Large intestine (tissue), 3 donors: Measurements from ENCODE around the gene ENPP7. TPM values are rescaled to one million over a fixed set of nuclear protein-coding genes. Genes with fewer than 3 reads are reported as not detected.

Experiments
- DNase-seq, 2 donors: peaks; one replicate each; pipeline versions ENCODE4 v3.0.0 to v3.0.0-alpha.2; 2013
- H3K27ac ChIP-seq: one replicate; pipeline ENCODE4 v1.5.1; 2013; ENCODE audit warnings: low read length
- H3K27me3 ChIP-seq: 2 replicates; pipeline ENCODE4 v1.6.1; 2013; ENCODE audit warnings: low read length; ENCODE audit not compliant: control insufficient read depth, insufficient read depth
- H3K36me3 ChIP-seq: 2 replicates; pipeline ENCODE4 v1.6.1; 2013; ENCODE audit warnings: low read length; ENCODE audit not compliant: control insufficient read depth, insufficient read depth
- H3K4me1 ChIP-seq: one replicate; pipeline ENCODE4 v1.6.1; 2013; ENCODE audit warnings: low read length; ENCODE audit not compliant: control insufficient read depth, insufficient read depth
- H3K4me3 ChIP-seq: one replicate; pipeline ENCODE4 v1.5.1; 2013; ENCODE audit warnings: low read length
- H3K9me3 ChIP-seq: one replicate; pipeline ENCODE4 v1.6.1; 2013; ENCODE audit warnings: mild to moderate bottlenecking, low read depth, low read length, moderate library complexity; ENCODE audit not compliant: control insufficient read depth
- WGBS: methylation state at CpG from one replicate; pipeline ENCODE4 v1.1.5; 2013; ENCODE audit warnings: low lambda C conversion rate; ENCODE audit not compliant: insufficient coverage; 5-methylcytosine and 5-hydroxymethylcytosine counted together
- polyA plus RNA-seq: library from polyadenylated mRNA; unstranded; fragments of 120-200 nt; gene quantifications from one replicate; pipeline ENCODE4 v1.2.1, GENCODE V29; 2013

ENPP7 gene
- polyA plus RNA-seq, 1 donor: 136 TPM

DNA sequence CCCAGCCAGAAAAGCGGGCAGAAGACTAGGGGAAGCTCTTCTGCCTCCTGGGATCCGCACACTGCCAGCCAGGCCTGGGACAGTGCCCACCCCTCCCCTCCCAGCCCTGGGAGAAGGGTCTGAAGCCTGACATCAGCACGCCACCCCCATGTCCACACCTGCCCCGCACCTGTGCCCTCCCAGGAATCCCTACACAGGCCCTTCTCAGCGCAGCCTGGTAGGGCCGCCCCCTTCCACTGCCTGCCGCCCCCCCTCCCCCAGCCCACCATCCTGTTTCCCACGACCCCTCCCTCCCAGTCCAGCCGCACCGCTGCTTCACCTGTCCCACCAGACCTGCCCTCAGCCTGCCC is 10.6 kb downstream of the ENPP7 start:
- no CpG with 5 or more reads among the region's 10 CpGs for WGBS
- Histone ChIP-seq H3K27ac (peak overlapping the region; percentile 96), H3K36me3 (peaks cover 16% of the 10 kb centered on the region), H3K4me3 (peak overlapping the region; percentile 57), H3K4me1 (peaks cover 59% of the 10 kb centered on the region), H3K27me3 (peaks cover 2% of the 10 kb centered on the region), H3K9me3 (peaks cover 6% of the 10 kb centered on the region)
- DNase-seq: peak in 1 of 2 donors; percentile 34

DNA sequence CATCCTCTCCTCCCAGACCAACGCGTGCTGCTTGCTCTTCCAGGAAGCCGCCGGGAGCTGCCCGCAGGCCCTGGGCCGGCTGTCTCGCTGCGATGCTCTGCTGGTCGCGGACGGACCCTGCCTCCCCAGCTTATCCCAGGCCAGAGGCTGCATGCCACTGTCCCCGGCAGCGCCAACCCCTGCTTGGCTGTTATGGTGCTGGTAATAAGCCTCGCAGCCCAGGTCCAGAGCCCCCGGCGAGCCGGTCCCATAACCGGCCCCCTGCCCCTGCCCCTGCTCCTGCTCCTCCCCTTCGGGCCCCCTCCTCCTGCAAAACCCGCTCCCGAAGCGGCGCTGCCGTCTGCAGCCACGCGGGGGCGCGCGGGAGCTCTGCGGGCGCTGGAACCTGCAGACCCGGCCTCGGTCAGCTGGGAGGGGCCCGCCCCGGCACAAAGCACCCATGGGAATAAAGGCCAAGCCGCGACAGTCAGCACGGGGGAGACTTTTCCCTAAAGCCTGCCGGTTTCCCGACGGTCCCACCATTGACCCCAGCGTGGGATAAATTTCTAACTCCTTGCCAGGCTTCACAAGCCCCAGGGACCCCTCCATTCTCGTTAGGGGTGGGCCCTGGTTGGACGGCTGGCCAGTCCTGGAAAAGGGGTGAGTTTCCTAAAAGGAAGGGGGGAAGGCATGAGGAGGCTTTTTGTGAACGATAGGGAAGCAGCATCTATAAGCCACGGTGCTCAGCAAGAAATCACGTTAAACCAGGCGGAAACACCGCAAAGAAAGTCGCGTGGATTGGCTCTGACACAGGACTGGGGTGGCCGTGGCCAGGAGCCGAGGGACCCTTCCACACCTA is 11.2 kb downstream of the ENPP7 start:
- H3K27me3 ChIP-seq: peaks cover 8% of the 10 kb centered on the region
- H3K9me3 ChIP-seq: peaks cover 5% of the 10 kb centered on the region
- no CpG with 5 or more reads among the region's 53 CpGs for WGBS
- H3K36me3 ChIP-seq: peaks cover 12% of the 10 kb centered on the region
- peak overlapping the region; percentile 96 for H3K27ac ChIP-seq
- H3K4me3 ChIP-seq: peak overlapping the region; percentile 57
- peaks cover 62% of the 10 kb centered on the region for H3K4me1 ChIP-seq
- DNase-seq: peak; percentile 87 to 90

DNA sequence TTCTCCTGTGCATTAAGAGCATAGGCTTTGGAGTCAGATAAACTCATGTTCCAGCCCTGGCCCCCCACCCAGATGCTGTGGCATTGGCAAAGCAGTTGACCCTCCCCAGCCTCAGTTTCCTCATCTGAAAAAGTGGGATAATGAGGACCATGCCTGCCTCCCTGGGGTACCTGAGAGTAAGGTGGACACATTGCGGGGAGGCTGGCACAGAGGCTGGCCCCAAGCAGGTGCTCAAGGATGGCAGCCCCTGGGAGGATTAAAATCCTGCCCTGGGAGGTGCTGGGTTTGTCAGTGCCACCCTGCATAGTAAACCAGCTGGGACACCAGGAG is 11.8 kb downstream of the ENPP7 start:
- peak overlapping the region; percentile 96 for H3K27ac ChIP-seq
- no peak for DNase-seq
- H3K4me1 ChIP-seq: peaks cover 62% of the 10 kb centered on the region
- peaks cover 6% of the 10 kb centered on the region for H3K36me3 ChIP-seq
- peak overlapping the region; percentile 57 for H3K4me3 ChIP-seq
- peaks cover 4% of the 10 kb centered on the region for H3K9me3 ChIP-seq
- peaks cover 14% of the 10 kb centered on the region for H3K27me3 ChIP-seq
- WGBS: no CpG with 5 or more reads among the region's 1 CpG

DNA sequence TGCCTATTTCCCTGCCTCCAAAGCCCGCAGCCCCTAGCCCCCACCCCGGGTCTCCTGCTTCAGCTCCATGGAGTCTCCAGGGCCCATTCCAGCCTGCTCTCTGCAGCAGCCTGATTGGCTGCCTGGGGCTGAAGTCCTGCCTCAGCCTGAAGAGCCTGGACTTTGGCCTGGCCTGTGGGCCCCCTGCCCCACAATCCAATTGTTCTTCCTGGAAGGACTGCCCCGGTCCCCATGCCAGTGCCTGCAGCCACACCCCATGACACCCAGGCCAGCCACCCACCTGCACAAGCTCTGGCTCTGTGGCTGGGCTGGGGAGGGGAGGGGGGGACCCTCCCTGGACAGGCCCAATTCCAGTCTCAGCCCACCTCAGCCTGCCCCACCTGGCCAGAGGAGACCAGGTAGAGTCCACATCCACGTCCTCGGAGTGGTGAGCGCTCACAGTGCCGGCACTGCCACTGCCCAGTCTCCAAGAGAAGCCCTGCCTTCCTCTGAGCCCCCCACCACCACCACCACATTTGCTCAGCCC is 12.3 kb downstream of the ENPP7 start:
- no CpG with 5 or more reads among the region's 7 CpGs for WGBS
- peaks cover 63% of the 10 kb centered on the region for H3K4me1 ChIP-seq
- H3K27ac ChIP-seq: peak overlapping the region; percentile 96
- H3K27me3 ChIP-seq: peaks cover 18% of the 10 kb centered on the region
- DNase-seq: peak; percentile 93 to 97
- H3K4me3 ChIP-seq: no peak overlapping the region
- H3K36me3 ChIP-seq: peaks cover 5% of the 10 kb centered on the region
- H3K9me3 ChIP-seq: peaks cover 6% of the 10 kb centered on the region

DNA sequence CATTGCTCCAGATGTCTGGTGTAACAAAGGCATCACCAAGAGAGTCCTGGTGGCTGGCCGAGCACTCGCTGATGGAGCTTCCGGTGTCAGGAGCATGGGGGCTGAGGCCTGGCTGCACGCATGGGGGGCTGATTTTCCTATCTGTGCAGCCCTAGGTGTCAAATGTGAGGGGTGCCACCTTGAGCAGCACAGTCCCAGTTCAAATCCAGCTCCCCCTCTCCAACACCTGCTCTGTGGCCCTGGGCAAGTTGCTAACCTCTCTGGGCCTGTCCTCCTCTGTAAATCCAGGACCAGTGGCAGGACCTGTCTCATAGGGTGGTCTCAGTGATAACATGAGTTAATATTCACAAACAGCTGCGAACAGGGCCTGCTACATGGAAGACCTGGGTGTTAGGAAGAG is 12.9 kb downstream of the ENPP7 start:
- H3K27me3 ChIP-seq: peaks cover 22% of the 10 kb centered on the region
- H3K4me1 ChIP-seq: peaks cover 63% of the 10 kb centered on the region

DNA sequence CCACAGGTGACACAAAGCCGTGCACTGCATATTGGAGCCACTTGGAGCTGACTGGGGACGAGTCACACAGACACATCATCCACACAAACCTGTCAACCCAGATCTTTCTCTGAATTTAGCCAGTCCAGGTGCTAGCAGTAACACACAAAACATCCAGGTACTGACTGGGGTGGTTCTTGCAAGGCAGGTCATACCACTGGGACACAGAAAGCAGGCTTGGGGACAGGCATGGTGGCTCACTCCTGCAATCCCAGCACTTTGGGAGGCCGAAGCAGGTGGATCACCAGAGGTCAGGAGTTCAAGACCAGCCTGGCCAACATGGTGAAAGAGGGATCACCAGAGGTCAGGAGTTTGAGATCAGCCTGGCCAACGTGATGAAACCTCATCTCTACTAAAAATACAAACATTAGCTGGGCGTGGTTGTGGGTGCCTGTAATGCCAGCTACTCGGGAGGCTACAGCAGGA is 14.9 kb downstream of the ENPP7 start:
- Histone ChIP-seq H3K4me1 (peaks cover 49% of the 10 kb centered on the region), H3K9me3 (peaks cover 9% of the 10 kb centered on the region), H3K36me3 (no peaks in the 10 kb centered on the region), H3K4me3 (no peak overlapping the region), H3K27me3 (peaks cover 38% of the 10 kb centered on the region), H3K27ac (no peak overlapping the region)
- WGBS: no CpG with 5 or more reads among the region's 6 CpGs
- DNase-seq: no peak

More for the DNA sequence above, 12.9 kb downstream of the ENPP7 start:
- peak overlapping the region; percentile 96 for H3K27ac ChIP-seq
- H3K36me3 ChIP-seq: no peaks in the 10 kb centered on the region
- no peak for DNase-seq
- WGBS: no CpG with 5 or more reads among the region's 5 CpGs
- H3K9me3 ChIP-seq: peaks cover 9% of the 10 kb centered on the region
- H3K4me3 ChIP-seq: no peak overlapping the region

DNA sequence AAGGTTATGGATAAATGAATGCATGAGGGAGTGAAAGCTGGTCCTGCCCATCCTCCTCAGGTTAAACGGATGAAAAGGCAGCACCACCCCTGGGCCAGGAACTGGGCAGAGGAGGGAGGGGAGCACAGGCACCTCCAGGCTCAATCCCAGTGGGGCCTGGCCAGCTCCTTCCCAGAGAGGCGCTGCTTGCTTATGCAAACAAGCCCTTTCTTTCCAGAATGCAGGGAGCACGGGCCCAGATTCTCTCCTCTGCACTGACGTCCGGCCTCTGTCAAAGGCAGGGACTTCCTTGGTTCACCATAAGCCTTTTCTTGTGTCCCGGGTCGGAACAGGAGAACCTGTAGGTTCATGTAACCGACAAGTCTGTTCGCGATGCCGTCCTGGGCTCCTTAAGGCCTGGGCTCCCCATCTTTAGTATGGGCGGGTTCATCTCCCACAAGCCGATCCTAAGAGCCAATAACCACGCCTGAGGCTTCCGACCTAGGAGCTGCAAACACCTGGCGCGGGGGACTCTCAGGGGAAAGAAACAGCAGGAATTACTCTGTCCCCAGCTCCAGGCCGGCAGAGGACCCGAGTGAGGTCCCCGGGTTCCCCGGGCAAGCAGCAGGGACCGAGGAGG is 16.3 kb downstream of the ENPP7 start:
- Histone ChIP-seq H3K4me3 (no peak overlapping the region), H3K9me3 (peaks cover 9% of the 10 kb centered on the region), H3K4me1 (peaks cover 42% of the 10 kb centered on the region), H3K27me3 (peaks cover 38% of the 10 kb centered on the region), H3K36me3 (no peaks in the 10 kb centered on the region), H3K27ac (no peak overlapping the region)
- WGBS: no CpG with 5 or more reads among the region's 22 CpGs
- no peak for DNase-seq

DNA sequence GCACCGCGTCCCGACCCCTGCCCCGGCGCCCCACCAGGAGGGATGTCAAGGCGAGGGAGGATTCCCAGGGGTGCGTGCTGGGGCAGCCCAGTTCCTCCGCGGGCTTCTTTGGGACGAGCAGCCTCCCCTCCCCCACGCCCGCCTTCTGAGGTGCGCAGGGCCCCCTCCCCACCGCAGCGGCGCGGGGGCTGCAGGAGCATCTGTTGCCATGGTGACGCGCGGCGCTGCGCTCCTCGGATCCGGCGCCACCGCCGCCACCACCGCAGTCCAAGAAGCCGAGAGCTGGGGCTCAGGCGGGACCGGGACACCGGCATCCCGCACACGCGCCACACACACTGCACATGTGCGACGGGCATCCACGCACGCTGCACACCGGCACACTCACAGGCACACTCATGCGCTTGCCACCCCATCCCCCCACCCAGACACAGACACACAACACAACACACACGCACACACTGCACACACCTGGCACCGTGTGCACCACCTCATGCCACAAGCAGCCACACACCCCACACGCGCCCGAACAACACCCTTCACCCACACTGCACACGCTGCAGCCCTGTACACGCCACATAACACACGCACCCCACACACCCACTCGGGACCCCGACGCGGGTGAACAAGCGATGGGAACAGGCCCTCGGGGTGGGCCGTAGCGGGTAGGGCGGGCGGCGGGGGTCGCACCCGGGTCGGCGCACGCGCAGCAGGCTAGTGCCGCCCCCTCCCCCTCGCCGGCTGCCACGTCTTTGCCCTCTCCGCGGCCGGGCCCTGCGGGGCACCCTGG is 17.0 kb downstream of the ENPP7 start:
- H3K4me1 ChIP-seq: peaks cover 34% of the 10 kb centered on the region
- no CpG with 5 or more reads among the region's 74 CpGs for WGBS
- H3K27me3 ChIP-seq: peaks cover 42% of the 10 kb centered on the region
- peaks cover 9% of the 10 kb centered on the region for H3K9me3 ChIP-seq
- no peaks in the 10 kb centered on the region for H3K36me3 ChIP-seq
- H3K4me3 ChIP-seq: no peak overlapping the region
- H3K27ac ChIP-seq: no peak overlapping the region
- DNase-seq: no peak

DNA sequence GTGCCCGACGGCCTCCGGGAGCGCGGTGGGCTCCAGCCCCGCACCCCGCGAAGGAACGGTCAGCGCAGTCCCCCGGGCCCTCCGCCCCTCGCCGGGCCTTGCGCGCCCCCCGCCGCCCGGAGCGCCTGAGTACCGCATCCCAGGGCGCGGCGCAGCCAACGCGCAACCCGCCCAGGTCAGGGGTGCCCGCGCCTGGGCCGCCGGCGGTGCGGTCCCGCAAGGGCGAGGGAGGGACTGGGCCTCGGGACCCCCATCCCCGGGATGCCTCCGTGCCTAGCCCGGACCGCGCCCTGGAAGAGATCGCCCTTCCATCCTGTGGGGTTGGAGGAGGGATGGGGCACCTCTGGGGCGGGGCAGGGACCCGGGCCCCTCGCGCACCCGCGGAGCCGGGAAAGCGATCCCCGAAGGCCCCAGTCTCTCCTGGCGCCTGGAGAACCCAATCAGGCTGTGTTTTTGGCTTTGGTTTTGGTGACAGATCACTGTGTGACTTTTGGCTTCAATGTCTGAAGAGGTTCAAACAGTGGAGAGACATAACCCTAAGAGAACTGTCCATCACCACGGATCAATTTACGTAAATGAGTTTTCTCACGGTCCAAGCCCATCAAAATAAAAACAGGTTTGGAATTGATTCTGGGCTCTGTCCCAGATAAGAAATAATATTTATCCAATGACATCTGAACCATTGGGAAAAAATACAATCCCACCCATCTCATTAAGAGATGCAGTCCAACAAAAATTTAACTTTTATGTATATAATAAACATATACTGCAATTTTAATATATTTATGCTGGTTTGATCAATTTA is 17.8 kb downstream of the ENPP7 start:
- no peak for DNase-seq
- no peaks in the 10 kb centered on the region for H3K36me3 ChIP-seq
- H3K4me1 ChIP-seq: peaks cover 27% of the 10 kb centered on the region
- H3K27me3 ChIP-seq: peaks cover 42% of the 10 kb centered on the region
- no peak overlapping the region for H3K27ac ChIP-seq
- 20% methylated on average over 1 of the region's 55 CpGs for WGBS
- peaks cover 9% of the 10 kb centered on the region for H3K9me3 ChIP-seq
- H3K4me3 ChIP-seq: no peak overlapping the region
